Hepatocyte (in vitro differentiated cells): ENCODE results near the gene ARFGAP1. TPM values are rescaled to one million over a fixed set of nuclear protein-coding genes. Genes with fewer than 3 reads are reported as not detected.

Experiments
- DNase-seq: peaks from one replicate; pipeline ENCODE4 v3.0.0-alpha.2; 2016; ENCODE audit warnings: low spot score
- H2AFZ ChIP-seq: fragments of 200-600 bp; sonication (generic); 2 replicates; pipeline ENCODE4 v1.6.0; 2016; ENCODE audit warnings: antibody characterized with exemption, mild to moderate bottlenecking
- H3K27ac ChIP-seq: fragments of 200-600 bp; sonication (generic); 2 replicates; pipeline ENCODE4 v1.5.1; 2016; ENCODE audit warnings: mild to moderate bottlenecking
- H3K27me3 ChIP-seq: fragments of 200-600 bp; sonication (generic); 2 replicates; pipeline ENCODE4 v1.6.1; 2016
- H3K36me3 ChIP-seq: fragments of 200-600 bp; sonication (generic); replicated peaks from 2 replicates; pipeline ENCODE4 v1.5.1; 2016; ENCODE audit warnings: low read depth; ENCODE audit not compliant: insufficient read depth
- H3K4me1 ChIP-seq: fragments of 200-600 bp; sonication (generic); 2 replicates; pipeline ENCODE4 v1.5.1; 2016; ENCODE audit warnings: mild to moderate bottlenecking, moderate library complexity; ENCODE audit not compliant: insufficient read depth
- H3K4me2 ChIP-seq: fragments of 200-600 bp; sonication (generic); 2 replicates; pipeline ENCODE4 v1.6.0; 2016
- H3K4me3 ChIP-seq: fragments of 200-600 bp; sonication (generic); 2 replicates; pipeline ENCODE4 v1.5.1; 2016; ENCODE audit warnings: mild to moderate bottlenecking
- H3K79me2 ChIP-seq: fragments of 200-600 bp; sonication (generic); 2 replicates; pipeline ENCODE4 v1.6.0; 2017; ENCODE audit warnings: mild to moderate bottlenecking
- H3K9me2 ChIP-seq: fragments of 200-600 bp; sonication (generic); replicated peaks from 2 replicates; pipeline ENCODE4 v1.6.0; 2017; ENCODE audit warnings: mild to moderate bottlenecking; ENCODE audit not compliant: insufficient read depth
- H3K9me3 ChIP-seq: fragments of 200-600 bp; sonication (generic); 2 replicates; pipeline ENCODE4 v1.5.1; 2016; ENCODE audit warnings: low read depth, mild to moderate bottlenecking
- H4K20me1 ChIP-seq: fragments of 200-600 bp; sonication (generic); 2 replicates; pipeline ENCODE4 v1.6.0; 2016; ENCODE audit warnings: mild to moderate bottlenecking; ENCODE audit not compliant: insufficient read depth, poor library complexity, severe bottlenecking
- CTCF ChIP-seq: fragments of 200-600 bp; sonication (generic); IDR thresholded peaks from 2 replicates; pipeline ENCODE4 v1.5.1; 2016; ENCODE audit warnings: antibody characterized with exemption, mild to moderate bottlenecking; ENCODE audit not compliant: poor library complexity
- EZH2 ChIP-seq: fragments of 200-600 bp; sonication (generic); IDR thresholded peaks from 2 replicates; pipeline ENCODE4 v1.6.1; 2016; ENCODE audit warnings: antibody characterized with exemption, mild to moderate bottlenecking, borderline replicate concordance
- EZH2phosphoT487 ChIP-seq: fragments of 200-600 bp; sonication (generic); IDR thresholded peaks from one replicate; pipeline ENCODE4 v1.6.1; 2018; ENCODE audit warnings: antibody characterized with exemption, mild to moderate bottlenecking, low read depth, moderate library complexity; ENCODE audit not compliant: unreplicated experiment, severe bottlenecking
- WGBS: methylation state at CpG from one replicate; pipeline ENCODE4 v1.1.6; 2016; ENCODE audit warnings: low lambda C conversion rate; ENCODE audit errors: missing lambda C conversion rate; 5-methylcytosine and 5-hydroxymethylcytosine counted together
- polyA plus RNA-seq: library from polyadenylated mRNA; unstranded; fragments of >200 nt; fragmentation: Nextera tagmentation; extraction: Ambion mirVana; gene quantifications from 2 replicates; pipeline ENCODE4 v1.2.1, GENCODE V29; 2016
- total RNA-seq: library from RNA; depleted of rRNA; stranded (reverse); fragments of >200 nt; gene quantifications from 2 replicates; pipeline ENCODE4 v1.2.3, GENCODE V29; 2014

The ARFGAP1 gene
- total and polyA plus RNA-seq, 2 experiments from 2014 or later: 78.2 to 99.0 TPM

DNA sequence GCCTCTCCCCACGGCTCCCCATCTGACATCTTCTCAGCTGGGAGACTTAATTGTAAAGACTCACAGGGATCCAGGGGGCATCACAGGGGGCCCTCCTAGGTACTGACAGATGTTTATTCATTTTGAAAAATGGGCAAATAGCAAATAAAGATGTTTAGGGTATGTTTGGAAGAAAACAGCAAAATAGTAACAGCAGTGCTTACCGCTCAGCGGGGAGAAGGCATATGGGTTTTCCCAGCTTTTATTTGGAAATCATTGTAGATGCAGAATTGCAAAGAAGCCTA, 39.6 kb upstream of the ARFGAP1 start:
- Histone ChIP-seq H3K4me1 (peaks cover 13% of the 10 kb centered on the region), H3K4me3 (no peak overlapping the region), H3K27ac (no peak overlapping the region), H3K27me3 (no peaks in the 10 kb centered on the region), H4K20me1 (no peaks in the 10 kb centered on the region), H2AFZ (no peak overlapping the region), H3K9me2 (no peaks in the 10 kb centered on the region), H3K9me3 (no peaks in the 10 kb centered on the region), H3K4me2 (no peak overlapping the region), H3K79me2 (no peaks in the 10 kb centered on the region), H3K36me3 (no peaks in the 10 kb centered on the region)
- WGBS: 80% methylated on average over 3 of the region's 3 CpGs
- TF ChIP-seq CTCF: no peak
- TF ChIP-seq EZH2phosphoT487: no peak
- no peak for TF ChIP-seq EZH2
- DNase-seq: no peak

- Histone ChIP-seq H3K4me1 (peaks cover 13% of the 10 kb centered on the region), H3K27me3 (no peaks in the 10 kb centered on the region)
Observed at GRCh38 chr20:63233924-63234323, 38.7 kb upstream of the ARFGAP1 start.

DNA sequence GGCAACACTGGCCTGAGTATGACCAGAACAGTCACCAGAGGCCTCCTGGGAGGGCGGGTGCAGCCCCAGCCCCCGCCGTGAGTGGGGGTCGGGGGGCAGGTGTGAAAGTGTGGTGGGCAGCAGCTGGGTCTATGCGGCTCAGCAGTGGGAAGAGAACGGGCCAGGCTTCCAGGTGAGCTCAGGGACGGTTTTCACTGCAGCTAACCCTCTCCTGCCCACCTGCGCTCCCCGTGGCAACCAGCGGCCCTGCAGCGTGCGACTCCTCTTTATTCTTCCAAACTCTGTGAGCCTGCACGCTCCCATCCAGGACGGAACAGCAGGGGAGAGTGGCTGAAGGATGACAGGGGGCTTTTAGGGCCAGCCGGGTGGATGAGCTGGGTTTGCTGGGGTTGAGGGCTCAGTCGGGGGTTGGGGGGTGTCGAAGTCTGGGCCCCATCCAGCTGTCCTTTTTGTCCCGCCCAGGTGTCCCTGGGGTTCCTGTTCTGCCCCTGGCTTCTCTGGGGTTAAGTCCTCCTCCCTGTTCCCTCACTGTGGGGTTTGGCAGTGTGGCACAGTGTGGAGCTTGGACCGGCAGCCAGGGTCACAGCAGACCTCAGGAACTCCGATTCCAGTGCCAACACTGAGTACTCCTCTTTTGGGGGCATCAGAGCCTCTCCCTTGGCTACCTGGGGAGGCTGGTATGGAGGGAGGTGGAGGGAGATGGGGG, 37.8 kb upstream of the ARFGAP1 start:
- Histone ChIP-seq H4K20me1 (no peaks in the 10 kb centered on the region), H3K36me3 (no peaks in the 10 kb centered on the region), H3K27ac (no peak overlapping the region), H3K4me1 (peaks cover 13% of the 10 kb centered on the region), H2AFZ (no peak overlapping the region), H3K4me3 (no peak overlapping the region), H3K9me3 (no peaks in the 10 kb centered on the region), H3K9me2 (no peaks in the 10 kb centered on the region), H3K4me2 (no peak overlapping the region), H3K27me3 (no peaks in the 10 kb centered on the region), H3K79me2 (no peaks in the 10 kb centered on the region)
- DNase-seq: peak; percentile 74
- no peak for TF ChIP-seq EZH2phosphoT487
- TF ChIP-seq CTCF: peak; percentile 42
- 18% methylated on average over 18 of the region's 20 CpGs for WGBS

More at GRCh38 chr20:63233924-63234323, 38.7 kb upstream of the ARFGAP1 start:
- DNase-seq: no peak
- H3K4me3 ChIP-seq: no peak overlapping the region
- H3K36me3 ChIP-seq: no peaks in the 10 kb centered on the region
- WGBS: 90% methylated on average over 10 of the region's 17 CpGs
- H4K20me1 ChIP-seq: no peaks in the 10 kb centered on the region
- no peak overlapping the region for H3K27ac ChIP-seq
- H3K4me2 ChIP-seq: no peak overlapping the region
- H2AFZ ChIP-seq: no peak overlapping the region
- H3K9me3 ChIP-seq: no peaks in the 10 kb centered on the region
- no peak for TF ChIP-seq EZH2
- no peak for TF ChIP-seq EZH2phosphoT487
- TF ChIP-seq CTCF: no peak
- H3K79me2 ChIP-seq: no peaks in the 10 kb centered on the region
- H3K9me2 ChIP-seq: no peaks in the 10 kb centered on the region
